ENCODE results near the gene UBE2O. TPM values are rescaled to one million over a fixed set of nuclear protein-coding genes. Genes with fewer than 3 reads are reported as not detected.

The UBE2O gene
- total RNA-seq, 6 donors from 2014 or later = 20.5 to 55.5 (median 27.7) TPM

DNA sequence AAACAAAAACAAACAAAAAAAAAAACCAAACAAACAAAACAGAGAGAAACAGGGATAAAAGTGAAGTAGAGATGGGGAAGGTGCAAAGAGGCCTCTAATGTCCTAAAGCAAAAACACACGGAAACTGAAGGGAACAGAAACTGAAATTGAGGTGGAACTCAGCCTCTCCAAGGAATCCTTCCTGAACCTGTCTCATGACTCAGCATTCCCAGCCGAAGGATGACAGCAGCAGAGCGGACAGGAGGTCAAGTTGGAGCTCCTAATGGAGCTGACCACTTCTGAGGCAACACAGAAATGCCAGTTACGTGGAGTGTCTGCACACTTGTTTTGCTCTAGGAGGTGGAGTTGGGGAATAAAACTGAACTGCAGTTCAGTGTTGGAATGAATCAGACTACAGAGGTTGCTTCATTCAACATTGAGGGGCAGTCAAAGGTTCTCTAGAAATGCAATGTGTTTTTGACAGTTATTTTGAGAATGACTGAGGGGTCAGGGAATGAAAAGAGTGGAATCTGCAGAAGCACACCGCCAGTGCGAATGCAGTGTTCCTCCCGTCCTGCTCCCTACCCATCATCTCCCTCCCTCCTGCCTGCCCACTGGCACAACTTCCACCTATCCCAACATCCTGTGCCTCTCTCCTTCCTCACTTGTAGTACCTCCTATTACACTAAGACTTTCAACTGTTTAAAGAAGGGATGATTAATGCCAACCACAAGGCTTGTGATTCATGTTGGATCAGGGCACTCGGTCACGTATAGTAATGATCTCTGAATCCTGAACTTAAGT, 6.3 kb downstream of the UBE2O start:
- ATAC-seq (ENCODE audit: low FRiP score in 2 of 2) = peak; percentile 47 to 70
- Histone ChIP-seq H3K27me3 (no peaks in the 10 kb centered on the region), H3K9me3 (no peaks in the 10 kb centered on the region), H3K4me3 (no peak overlapping the region), H3K36me3 (no peaks in the 10 kb centered on the region), H3K4me1 (peaks cover 18 to 46% (median 25%) of the 10 kb centered on the region in 4 donors), H3K27ac (peak overlapping the region in 3 of 4 donors; percentile 21 to 52 (median 22))
- 39 to 49% methylated on average over 9 of the region's 9 CpGs for WGBS, 2 donors
- TF ChIP-seq POLR2AphosphoS5 (IDR thresholded peaks at IDR 0.05) (peak in 1 of 2 donors; percentile 17), EP300 (IDR thresholded peaks at IDR 0.05) (peak in 1 of 4 donors; percentile 33)
- TF ChIP-seq, protein P1, sequence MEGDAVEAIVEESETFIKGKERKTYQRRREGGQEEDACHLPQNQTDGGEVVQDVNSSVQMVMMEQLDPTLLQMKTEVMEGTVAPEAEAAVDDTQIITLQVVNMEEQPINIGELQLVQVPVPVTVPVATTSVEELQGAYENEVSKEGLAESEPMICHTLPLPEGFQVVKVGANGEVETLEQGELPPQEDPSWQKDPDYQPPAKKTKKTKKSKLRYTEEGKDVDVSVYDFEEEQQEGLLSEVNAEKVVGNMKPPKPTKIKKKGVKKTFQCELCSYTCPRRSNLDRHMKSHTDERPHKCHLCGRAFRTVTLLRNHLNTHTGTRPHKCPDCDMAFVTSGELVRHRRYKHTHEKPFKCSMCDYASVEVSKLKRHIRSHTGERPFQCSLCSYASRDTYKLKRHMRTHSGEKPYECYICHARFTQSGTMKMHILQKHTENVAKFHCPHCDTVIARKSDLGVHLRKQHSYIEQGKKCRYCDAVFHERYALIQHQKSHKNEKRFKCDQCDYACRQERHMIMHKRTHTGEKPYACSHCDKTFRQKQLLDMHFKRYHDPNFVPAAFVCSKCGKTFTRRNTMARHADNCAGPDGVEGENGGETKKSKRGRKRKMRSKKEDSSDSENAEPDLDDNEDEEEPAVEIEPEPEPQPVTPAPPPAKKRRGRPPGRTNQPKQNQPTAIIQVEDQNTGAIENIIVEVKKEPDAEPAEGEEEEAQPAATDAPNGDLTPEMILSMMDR (IDR thresholded peaks at IDR 0.05) = no peak
- peak in 1 of 2 donors; percentile 76 for DNase-seq

DNA sequence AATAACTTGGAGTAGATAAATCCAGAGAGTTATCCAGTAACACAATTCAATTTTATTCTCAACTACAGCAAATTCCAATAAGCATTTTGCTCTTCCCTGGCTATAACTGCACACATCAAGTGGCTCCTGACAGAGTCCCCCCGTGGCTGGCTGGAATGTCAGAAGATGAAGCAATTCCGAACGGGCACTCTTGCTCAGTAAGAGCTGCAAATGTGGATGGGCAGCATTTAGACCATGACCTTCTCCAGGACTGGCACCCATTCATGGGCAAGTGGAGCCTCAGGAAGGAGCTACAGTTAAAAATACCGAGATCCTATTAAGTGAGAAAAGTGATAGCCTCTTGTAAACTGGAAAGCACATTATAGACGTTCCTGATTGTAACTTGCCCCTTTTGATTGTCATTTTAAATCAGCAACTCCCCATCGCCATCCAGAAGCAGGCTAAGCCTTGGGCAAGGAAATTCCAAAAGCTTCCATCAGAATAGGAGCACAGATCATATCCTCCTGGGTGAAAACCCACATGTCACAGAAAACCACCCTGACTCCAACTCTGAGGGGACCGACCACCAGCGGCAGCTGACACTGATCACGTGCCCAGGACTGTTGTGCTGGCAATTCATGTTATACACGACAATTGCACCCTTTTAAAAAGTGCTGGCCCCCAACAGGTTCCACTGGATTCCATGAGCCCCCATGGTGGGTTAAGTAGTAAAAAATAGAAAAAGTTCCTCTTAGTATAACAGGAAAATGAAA, 7.1 kb downstream of the UBE2O start:
- no peaks in the 10 kb centered on the region for H3K36me3 ChIP-seq
- DNase-seq (no peak), ATAC-seq (ENCODE audit: low FRiP score in 2 of 2) (no peak)
- TF ChIP-seq EP300 (IDR thresholded peaks at IDR 0.05) = no peak
- TF ChIP-seq, protein P1 (IDR thresholded peaks at IDR 0.05) = no peak
- TF ChIP-seq POLR2AphosphoS5 (IDR thresholded peaks at IDR 0.05) = no peak
- TF ChIP-seq POLR2A (IDR thresholded peaks at IDR 0.05) = no peak
- WGBS, 2 donors = 68 to 81% methylated on average over 7 to 10 of the region's 10 CpGs
- no peaks in the 10 kb centered on the region for H3K9me3 ChIP-seq
- peak overlapping the region in 2 of 4 donors; percentile 10 to 52 for H3K27ac ChIP-seq
- peaks cover 15 to 38% (median 19%) of the 10 kb centered on the region in 4 donors for H3K4me1 ChIP-seq
- no peaks in the 10 kb centered on the region for H3K27me3 ChIP-seq
- H3K4me3 ChIP-seq = no peak overlapping the region

DNA sequence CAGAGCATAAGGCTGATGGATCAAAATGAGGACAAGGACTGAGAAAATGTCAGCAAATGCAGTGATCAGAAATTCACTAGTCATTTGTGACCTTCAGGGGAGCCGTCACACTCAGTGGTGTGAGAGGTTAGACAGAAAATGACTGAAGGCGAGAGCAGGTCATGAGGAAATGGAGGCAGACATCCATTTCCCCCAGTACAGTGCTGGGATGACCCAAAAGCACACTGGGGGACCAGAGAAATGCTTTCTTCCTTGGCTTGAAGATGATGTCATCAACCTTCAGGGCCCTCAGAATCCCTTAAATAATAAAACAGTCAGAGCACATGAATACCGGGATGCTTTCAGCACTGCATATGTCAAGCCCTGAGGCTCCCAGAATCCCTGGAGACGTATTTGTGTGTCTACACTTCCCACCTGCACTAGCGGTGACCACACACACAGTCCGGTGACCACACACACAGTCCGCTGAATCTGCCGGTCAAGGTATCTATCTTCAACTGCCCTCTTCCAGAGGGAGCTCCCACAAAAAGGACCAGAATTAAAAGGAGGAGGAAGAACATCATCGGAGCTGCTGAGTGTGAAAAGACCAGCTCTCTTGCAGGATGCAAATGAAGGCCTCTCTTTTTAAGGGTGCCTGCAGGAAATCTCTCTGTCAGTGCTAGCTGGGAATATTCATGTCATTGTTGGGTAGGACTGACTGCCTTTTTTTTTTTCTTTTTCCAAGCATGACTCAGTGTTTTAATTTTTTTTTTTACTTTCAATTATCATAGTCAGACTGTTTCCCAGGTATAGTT, 8.2 kb downstream of the UBE2O start:
- Histone ChIP-seq H3K4me3 (no peak overlapping the region), H3K4me1 (peaks cover 15 to 35% (median 18%) of the 10 kb centered on the region in 4 donors), H3K27me3 (no peaks in the 10 kb centered on the region), H3K36me3 (no peaks in the 10 kb centered on the region), H3K9me3 (no peaks in the 10 kb centered on the region), H3K27ac (no peak overlapping the region)
- no peak for DNase-seq
- no peak for TF ChIP-seq EP300 (IDR thresholded peaks at IDR 0.05)
- WGBS, 2 donors = 81 to 89% methylated on average over 9 of the region's 9 CpGs
- no peak for ATAC-seq (ENCODE audit: low FRiP score in 2 of 2)

DNA sequence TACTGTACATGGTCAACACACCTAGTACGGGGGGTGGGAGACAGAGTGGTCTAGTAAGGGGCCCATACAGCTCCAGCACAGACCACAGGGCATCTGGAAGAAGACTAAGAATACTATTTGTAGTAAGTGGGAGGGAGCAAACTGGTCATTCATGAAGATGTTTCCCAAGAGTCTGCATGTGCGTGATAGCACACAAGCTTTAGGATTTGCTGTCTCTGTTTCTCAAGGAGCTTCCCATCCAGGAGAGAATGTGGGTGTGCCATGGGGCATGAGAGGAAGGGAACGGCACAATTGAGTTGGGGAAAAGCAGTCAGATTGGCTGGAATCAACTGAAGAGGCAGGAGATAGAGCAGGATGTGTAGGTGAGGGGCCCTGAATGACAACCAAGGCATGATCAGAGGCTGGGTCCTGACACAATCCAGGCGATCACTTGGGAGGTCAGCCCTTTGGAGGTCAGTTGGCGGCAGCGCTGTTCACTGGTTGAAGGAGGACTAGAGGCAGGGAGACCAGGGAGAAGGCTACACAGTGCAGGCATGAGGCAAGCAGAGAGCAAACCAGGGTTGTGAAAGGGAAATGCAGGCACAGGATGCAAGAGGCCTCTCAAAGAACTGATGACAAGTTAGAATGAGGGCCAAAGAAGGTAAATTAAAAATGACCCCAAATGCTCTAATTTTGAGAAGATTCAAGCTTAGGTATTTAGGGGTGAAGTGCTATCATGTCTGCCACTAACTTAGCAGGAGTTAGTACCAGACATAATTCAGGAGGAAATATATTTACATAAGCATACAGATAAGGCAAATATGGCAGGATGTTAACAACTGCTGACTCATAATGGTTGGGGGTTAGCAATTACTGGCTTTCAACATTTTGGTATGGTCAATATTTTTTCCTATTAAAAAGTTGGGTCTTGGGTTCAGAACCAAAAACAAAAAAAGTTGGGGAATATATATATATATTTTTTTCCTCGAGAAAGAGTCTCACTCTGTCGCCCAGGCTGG, 10.3 kb downstream of the UBE2O start:
- Histone ChIP-seq H3K27me3 (no peaks in the 10 kb centered on the region), H3K27ac (no peak overlapping the region), H3K36me3 (no peaks in the 10 kb centered on the region), H3K4me3 (no peak overlapping the region), H3K9me3 (no peaks in the 10 kb centered on the region), H3K4me1 (peaks cover 15 to 31% (median 18%) of the 10 kb centered on the region in 4 donors)
- TF ChIP-seq POLR2A (IDR thresholded peaks at IDR 0.05) (no peak), EP300 (IDR thresholded peaks at IDR 0.05) (no peak), POLR2AphosphoS5 (IDR thresholded peaks at IDR 0.05) (no peak)
- TF ChIP-seq, protein P1 (IDR thresholded peaks at IDR 0.05) = no peak
- no peak for DNase-seq
- no peak for ATAC-seq (ENCODE audit: low FRiP score in 2 of 2)
- WGBS, 2 donors = 88 to 90% methylated on average over 8 of the region's 8 CpGs

Measured in upper lobe of left lung (tissue), 6 donors.